Activated naive CD4-positive, alpha-beta T cell treated with anti-CD3 and anti-CD28 coated beads, Interleukin-2, amount 50 U/mL, for 24 hours (primary cell): ENCODE data around the gene CCDC171.

Source experiments
- H3K27ac Mint-ChIP-seq: one replicate; pipeline ENCODE4 v1.8.0; 2021; ENCODE audit warnings: mild to moderate bottlenecking, mixed read lengths
- H3K27me3 Mint-ChIP-seq: one replicate; pipeline ENCODE4 v1.8.0; 2021; ENCODE audit warnings: mixed read lengths
- H3K36me3 Mint-ChIP-seq: one replicate; pipeline ENCODE4 v1.8.0; 2021; ENCODE audit warnings: mixed read lengths
- H3K4me1 Mint-ChIP-seq: one replicate; pipeline ENCODE4 v1.8.0; 2021; ENCODE audit warnings: mixed read lengths
- H3K4me3 Mint-ChIP-seq: one replicate; pipeline ENCODE4 v1.8.0; 2021; ENCODE audit warnings: mild to moderate bottlenecking, mixed read lengths
- H3K9me3 Mint-ChIP-seq: one replicate; pipeline ENCODE4 v1.8.0; 2021; ENCODE audit warnings: mixed read lengths

Gene CCDC171

DNA sequence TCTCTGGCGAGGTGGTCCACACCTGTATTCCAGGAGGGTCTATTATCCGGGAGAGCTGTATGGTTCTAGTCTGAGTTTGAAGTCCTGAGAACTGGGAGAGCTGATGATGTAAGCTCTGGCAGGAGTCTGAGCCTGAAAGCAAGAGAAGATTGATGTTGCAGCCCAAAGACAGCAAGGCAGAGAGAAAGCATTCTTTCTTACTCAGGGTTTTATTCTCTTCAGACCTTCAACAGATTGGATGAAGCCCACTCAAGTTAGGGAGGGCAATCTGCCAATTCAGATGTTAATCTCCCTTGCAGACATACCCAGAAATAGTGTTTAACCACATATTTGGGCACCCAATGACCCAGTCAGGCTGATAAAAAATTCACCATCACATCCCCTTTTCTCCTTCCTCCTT, 159.1 kb downstream of the CCDC171 start:
- Mint-ChIP-seq H3K4me1 (no peaks in the 10 kb centered on the region), H3K4me3 (no peak overlapping the region), H3K27ac (no peak overlapping the region), H3K27me3 (no peaks in the 10 kb centered on the region), H3K9me3 (no peaks in the 10 kb centered on the region), H3K36me3 (no peaks in the 10 kb centered on the region)

- Mint-ChIP-seq H3K27ac (no peak overlapping the region), H3K9me3 (no peaks in the 10 kb centered on the region), H3K4me1 (no peaks in the 10 kb centered on the region), H3K36me3 (no peaks in the 10 kb centered on the region), H3K27me3 (no peaks in the 10 kb centered on the region), H3K4me3 (no peak overlapping the region)
Observed at GRCh38 chr9:15714746-15715145, 161.9 kb downstream of the CCDC171 start.

GRCh38 chr9:15717290-15717967, 164.6 kb downstream of the CCDC171 start:
- Mint-ChIP-seq H3K27ac (no peak overlapping the region), H3K4me3 (no peak overlapping the region), H3K4me1 (no peaks in the 10 kb centered on the region), H3K9me3 (no peaks in the 10 kb centered on the region), H3K27me3 (no peaks in the 10 kb centered on the region), H3K36me3 (no peaks in the 10 kb centered on the region)

DNA sequence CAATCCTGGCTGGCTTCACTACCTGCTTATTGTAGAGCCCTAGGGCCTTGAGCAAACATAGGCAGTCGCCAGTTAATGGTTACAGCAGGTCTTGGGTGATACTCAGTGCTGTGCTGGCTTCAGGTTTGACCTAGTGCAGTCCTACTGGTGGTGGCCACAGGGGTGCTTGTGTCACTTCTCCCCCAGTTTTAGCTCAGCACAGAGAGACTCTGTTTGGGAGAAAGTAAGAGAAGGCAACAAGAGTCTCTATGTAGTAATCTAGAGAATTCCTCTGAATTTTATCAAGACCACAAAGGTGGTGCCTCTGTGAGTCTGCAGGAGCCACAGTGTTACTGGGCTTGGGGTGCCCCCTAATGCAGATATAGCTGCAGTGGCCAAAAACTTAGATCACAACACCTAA, 165.6 kb downstream of the CCDC171 start:
- Mint-ChIP-seq H3K27ac (no peak overlapping the region), H3K4me1 (no peaks in the 10 kb centered on the region), H3K27me3 (no peaks in the 10 kb centered on the region), H3K4me3 (no peak overlapping the region), H3K36me3 (no peaks in the 10 kb centered on the region), H3K9me3 (no peaks in the 10 kb centered on the region)

GRCh38 chr9:15720861-15721260, 168.0 kb downstream of the CCDC171 start:
- Mint-ChIP-seq H3K9me3 (no peaks in the 10 kb centered on the region), H3K27ac (no peak overlapping the region), H3K4me3 (no peak overlapping the region), H3K4me1 (no peaks in the 10 kb centered on the region), H3K27me3 (no peaks in the 10 kb centered on the region), H3K36me3 (no peaks in the 10 kb centered on the region)

DNA sequence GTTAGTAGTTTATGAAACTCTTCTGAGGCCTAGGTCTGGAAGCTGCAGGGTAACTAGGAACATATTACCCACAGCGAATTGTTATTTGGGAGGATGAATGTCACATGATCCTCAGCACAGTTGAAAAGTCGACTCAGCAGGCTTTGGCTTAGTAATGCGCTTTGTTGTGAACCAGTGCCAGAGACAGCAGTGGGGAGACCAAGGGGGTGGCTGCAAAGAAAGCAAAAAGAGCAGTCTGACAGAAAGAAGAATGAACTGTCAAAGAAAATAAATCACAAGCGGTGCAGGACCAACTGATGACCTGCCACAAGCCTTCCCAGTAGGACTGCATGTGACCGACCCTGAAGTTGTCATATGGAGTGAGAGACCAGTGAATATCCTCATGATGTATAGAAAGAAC, 170.0 kb downstream of the CCDC171 start:
- Mint-ChIP-seq H3K4me1 (no peaks in the 10 kb centered on the region), H3K27ac (no peak overlapping the region), H3K9me3 (no peaks in the 10 kb centered on the region), H3K27me3 (no peaks in the 10 kb centered on the region), H3K4me3 (no peak overlapping the region), H3K36me3 (no peaks in the 10 kb centered on the region)

GRCh38 chr9:15724016-15724415, 171.2 kb downstream of the CCDC171 start:
- H3K9me3 Mint-ChIP-seq: no peaks in the 10 kb centered on the region
- no peak overlapping the region for H3K27ac Mint-ChIP-seq
- no peaks in the 10 kb centered on the region for H3K27me3 Mint-ChIP-seq
- H3K4me3 Mint-ChIP-seq: no peak overlapping the region
- no peaks in the 10 kb centered on the region for H3K4me1 Mint-ChIP-seq
- H3K36me3 Mint-ChIP-seq: no peaks in the 10 kb centered on the region

GRCh38 chr9:15724612-15725011, 171.8 kb downstream of the CCDC171 start:
- H3K4me1 Mint-ChIP-seq: peaks cover 4% of the 10 kb centered on the region
- no peaks in the 10 kb centered on the region for H3K9me3 Mint-ChIP-seq
- H3K27ac Mint-ChIP-seq: no peak overlapping the region
- H3K27me3 Mint-ChIP-seq: no peaks in the 10 kb centered on the region
- no peak overlapping the region for H3K4me3 Mint-ChIP-seq
- H3K36me3 Mint-ChIP-seq: no peaks in the 10 kb centered on the region

DNA sequence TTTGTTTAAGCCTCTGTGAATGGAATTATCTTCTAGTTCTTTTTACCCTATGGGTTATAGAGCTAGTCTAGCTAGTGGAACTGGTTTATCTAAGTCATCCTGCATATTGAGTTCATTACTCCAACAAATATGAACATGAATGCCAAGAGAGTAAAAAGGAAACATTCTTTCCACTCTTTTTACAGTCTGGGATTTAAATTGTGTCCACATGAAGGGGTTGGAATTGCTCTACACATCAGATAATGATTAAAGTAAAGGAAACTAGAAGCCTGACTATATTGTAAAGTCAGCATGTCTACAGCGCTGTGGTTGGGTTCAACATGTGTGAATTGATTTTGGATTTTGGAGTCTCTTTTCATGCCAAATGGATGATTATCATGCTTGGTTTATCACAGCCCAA, 173.1 kb downstream of the CCDC171 start:
- H3K27ac Mint-ChIP-seq: no peak overlapping the region
- H3K4me3 Mint-ChIP-seq: no peak overlapping the region
- H3K4me1 Mint-ChIP-seq: peaks cover 5% of the 10 kb centered on the region
- H3K36me3 Mint-ChIP-seq: no peaks in the 10 kb centered on the region
- no peaks in the 10 kb centered on the region for H3K27me3 Mint-ChIP-seq
- H3K9me3 Mint-ChIP-seq: no peaks in the 10 kb centered on the region

- H3K9me3 Mint-ChIP-seq: no peaks in the 10 kb centered on the region
- H3K27me3 Mint-ChIP-seq: no peaks in the 10 kb centered on the region
Observed at GRCh38 chr9:15729507-15729906, 176.7 kb downstream of the CCDC171 start.

DNA sequence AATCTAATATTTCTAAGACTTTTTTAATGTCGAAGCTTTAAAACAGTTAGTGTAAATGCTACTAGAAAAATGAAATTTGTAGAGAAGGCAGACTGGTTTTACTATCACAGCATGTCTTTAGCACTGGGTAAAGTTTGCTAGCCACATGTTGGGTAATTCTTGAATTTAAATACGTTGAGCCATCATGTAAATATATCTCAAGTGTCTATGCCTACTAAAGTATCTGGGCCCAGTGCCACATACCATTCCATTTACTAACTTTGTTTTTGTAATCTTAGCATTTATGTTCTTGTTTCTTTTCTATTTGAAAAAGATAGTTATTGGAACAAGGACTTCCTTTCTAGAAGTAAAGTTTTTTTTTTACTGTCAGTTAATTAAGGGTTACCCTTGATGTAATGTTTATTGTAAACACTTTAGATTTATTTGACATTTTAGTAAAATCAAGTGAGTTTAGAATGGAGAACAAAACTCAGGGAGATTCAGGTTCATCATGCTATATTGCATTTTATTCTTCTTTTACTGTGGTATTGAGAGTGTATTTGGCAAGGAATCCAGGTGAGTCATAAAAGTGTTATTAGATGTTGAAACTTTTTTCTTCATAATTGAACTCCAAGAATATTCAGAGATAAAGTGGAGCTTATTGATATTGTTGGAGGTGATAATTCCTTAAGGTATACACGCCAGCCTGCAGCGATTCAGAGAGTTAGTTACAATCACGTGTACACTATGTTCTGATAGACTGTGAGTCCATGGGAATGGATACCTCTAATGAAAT, 182.4 kb downstream of the CCDC171 start:
- Mint-ChIP-seq H3K9me3 (no peaks in the 10 kb centered on the region), H3K27me3 (no peaks in the 10 kb centered on the region), H3K4me3 (no peak overlapping the region), H3K36me3 (no peaks in the 10 kb centered on the region), H3K27ac (no peak overlapping the region), H3K4me1 (no peaks in the 10 kb centered on the region)

More at GRCh38 chr9:15729507-15729906, 176.7 kb downstream of the CCDC171 start:
- H3K4me3 Mint-ChIP-seq: no peak overlapping the region
- H3K27ac Mint-ChIP-seq: no peak overlapping the region
- peaks cover 5% of the 10 kb centered on the region for H3K4me1 Mint-ChIP-seq
- no peaks in the 10 kb centered on the region for H3K36me3 Mint-ChIP-seq

DNA sequence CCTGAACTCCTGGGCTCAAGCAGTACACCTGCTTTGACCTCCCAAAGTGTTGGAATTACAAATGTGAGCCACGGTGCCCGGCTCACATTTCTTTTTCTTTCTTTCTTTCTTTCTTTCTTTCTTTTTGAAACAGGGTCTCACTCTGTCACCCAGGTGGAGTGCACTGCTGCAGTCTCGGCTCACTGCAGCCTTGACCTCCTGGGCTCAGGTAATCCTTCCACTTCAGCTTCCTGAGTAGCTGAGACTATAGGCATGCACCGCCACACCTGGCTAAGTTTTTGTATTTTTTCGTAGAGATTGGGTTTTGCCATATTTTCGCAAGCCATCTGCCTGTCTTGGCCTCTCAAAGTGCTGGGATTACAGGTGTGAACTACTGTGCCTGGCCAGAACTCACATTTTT, 183.7 kb downstream of the CCDC171 start:
- Mint-ChIP-seq H3K9me3 (no peaks in the 10 kb centered on the region), H3K27ac (no peak overlapping the region), H3K4me3 (no peak overlapping the region), H3K4me1 (no peaks in the 10 kb centered on the region), H3K27me3 (no peaks in the 10 kb centered on the region), H3K36me3 (no peaks in the 10 kb centered on the region)

DNA sequence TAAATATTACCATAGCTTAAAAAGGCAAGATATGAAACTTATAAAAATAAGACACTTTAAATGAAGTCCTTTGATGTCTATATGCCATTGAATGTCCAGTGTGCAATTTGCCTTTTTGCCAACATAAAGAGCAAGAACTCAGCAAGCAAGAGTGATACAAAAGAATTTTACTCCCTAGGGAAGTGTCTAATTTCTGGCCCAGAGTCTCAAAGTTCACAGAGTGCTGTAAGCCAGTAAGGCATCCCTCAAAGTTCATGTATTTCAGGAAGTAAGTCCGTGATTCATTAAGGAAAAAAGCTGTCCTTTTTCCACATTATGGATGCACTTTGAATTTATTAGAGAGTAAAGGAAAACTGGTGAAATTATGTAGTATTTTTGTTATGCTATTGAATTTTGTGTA, 185.2 kb downstream of the CCDC171 start:
- Mint-ChIP-seq H3K9me3 (no peaks in the 10 kb centered on the region), H3K4me3 (no peak overlapping the region), H3K4me1 (no peaks in the 10 kb centered on the region), H3K27me3 (no peaks in the 10 kb centered on the region), H3K27ac (no peak overlapping the region), H3K36me3 (peaks cover 2% of the 10 kb centered on the region)

GRCh38 chr9:15741015-15741414, 188.2 kb downstream of the CCDC171 start:
- H3K27me3 Mint-ChIP-seq: no peaks in the 10 kb centered on the region
- no peak overlapping the region for H3K27ac Mint-ChIP-seq
- H3K4me1 Mint-ChIP-seq: no peaks in the 10 kb centered on the region
- no peak overlapping the region for H3K4me3 Mint-ChIP-seq
- H3K9me3 Mint-ChIP-seq: no peaks in the 10 kb centered on the region
- H3K36me3 Mint-ChIP-seq: peaks cover 2% of the 10 kb centered on the region

DNA sequence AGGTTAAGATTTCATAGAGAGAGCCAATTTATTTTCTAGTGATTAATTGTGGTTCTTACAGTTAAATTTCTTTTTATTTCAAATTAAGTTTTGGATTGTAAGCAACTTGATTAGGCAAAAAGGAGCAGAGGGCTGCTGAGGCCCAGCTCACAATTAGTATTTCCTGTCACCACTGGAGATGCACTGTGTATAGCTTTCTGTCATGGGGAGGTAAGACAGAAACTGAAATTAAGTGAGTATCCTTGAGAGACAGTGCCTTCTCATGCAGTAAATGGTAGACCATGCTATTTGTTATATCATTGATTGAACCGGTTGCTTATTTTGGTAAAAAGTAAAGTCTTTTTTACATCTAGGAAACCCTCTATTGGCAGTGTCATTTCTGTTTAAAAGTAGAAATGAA, 190.7 kb downstream of the CCDC171 start:
- Mint-ChIP-seq H3K27ac (no peak overlapping the region), H3K36me3 (peaks cover 7% of the 10 kb centered on the region), H3K9me3 (peaks cover 8% of the 10 kb centered on the region), H3K27me3 (no peaks in the 10 kb centered on the region), H3K4me1 (no peaks in the 10 kb centered on the region), H3K4me3 (no peak overlapping the region)

GRCh38 chr9:15744196-15744595, 191.4 kb downstream of the CCDC171 start:
- Mint-ChIP-seq H3K4me1 (no peaks in the 10 kb centered on the region), H3K4me3 (no peak overlapping the region), H3K36me3 (peaks cover 7% of the 10 kb centered on the region), H3K27me3 (no peaks in the 10 kb centered on the region), H3K27ac (no peak overlapping the region), H3K9me3 (peaks cover 8% of the 10 kb centered on the region)
